Fibroblast of pulmonary artery (primary cell): Measurements from ENCODE around the gene TNFRSF12A.

Experiments
- DNase-seq: peaks from one replicate; pipeline ENCODE4 v3.0.0-alpha.2; 2010; ENCODE audit warnings: low read depth
- H3K4me3 ChIP-seq: replicated peaks from 2 replicates; pipeline ENCODE4 v1.5.1; 2011; ENCODE audit warnings: low read depth, mild to moderate bottlenecking, control low read depth, low read length, moderate library complexity
- TF ChIP-seq, protein P1 (sequence below): IDR thresholded peaks from 2 replicates; pipeline ENCODE4 v1.5.1; 2011; ENCODE audit warnings: mild to moderate bottlenecking, control low read depth, low read length, inconsistent platforms; ENCODE audit errors: missing control alignments

TNFRSF12A gene

DNA sequence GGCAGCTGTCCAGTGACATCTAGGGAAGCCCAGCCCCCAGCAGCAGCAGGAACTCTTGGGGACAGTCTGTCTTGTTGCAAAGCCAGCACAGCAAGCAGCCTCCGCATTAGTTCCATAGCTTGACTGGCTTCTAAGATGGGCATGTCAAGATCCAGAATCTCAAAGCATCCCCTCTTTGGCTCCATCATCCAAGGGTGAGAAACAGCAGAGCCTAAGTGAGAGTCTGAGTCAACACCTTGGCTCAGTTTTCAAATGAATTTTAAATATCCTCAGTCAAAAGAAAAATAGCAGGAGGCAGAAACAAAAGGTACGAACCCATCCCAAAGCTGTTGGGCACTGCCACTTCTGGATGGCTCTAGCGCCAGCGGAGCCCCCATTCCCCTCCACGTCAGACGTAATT, 5.2 kb upstream of the TNFRSF12A start:
- H3K4me3 ChIP-seq = no peak overlapping the region
- TF ChIP-seq, protein P1, sequence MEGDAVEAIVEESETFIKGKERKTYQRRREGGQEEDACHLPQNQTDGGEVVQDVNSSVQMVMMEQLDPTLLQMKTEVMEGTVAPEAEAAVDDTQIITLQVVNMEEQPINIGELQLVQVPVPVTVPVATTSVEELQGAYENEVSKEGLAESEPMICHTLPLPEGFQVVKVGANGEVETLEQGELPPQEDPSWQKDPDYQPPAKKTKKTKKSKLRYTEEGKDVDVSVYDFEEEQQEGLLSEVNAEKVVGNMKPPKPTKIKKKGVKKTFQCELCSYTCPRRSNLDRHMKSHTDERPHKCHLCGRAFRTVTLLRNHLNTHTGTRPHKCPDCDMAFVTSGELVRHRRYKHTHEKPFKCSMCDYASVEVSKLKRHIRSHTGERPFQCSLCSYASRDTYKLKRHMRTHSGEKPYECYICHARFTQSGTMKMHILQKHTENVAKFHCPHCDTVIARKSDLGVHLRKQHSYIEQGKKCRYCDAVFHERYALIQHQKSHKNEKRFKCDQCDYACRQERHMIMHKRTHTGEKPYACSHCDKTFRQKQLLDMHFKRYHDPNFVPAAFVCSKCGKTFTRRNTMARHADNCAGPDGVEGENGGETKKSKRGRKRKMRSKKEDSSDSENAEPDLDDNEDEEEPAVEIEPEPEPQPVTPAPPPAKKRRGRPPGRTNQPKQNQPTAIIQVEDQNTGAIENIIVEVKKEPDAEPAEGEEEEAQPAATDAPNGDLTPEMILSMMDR = no peak
- DNase-seq = no peak

DNA sequence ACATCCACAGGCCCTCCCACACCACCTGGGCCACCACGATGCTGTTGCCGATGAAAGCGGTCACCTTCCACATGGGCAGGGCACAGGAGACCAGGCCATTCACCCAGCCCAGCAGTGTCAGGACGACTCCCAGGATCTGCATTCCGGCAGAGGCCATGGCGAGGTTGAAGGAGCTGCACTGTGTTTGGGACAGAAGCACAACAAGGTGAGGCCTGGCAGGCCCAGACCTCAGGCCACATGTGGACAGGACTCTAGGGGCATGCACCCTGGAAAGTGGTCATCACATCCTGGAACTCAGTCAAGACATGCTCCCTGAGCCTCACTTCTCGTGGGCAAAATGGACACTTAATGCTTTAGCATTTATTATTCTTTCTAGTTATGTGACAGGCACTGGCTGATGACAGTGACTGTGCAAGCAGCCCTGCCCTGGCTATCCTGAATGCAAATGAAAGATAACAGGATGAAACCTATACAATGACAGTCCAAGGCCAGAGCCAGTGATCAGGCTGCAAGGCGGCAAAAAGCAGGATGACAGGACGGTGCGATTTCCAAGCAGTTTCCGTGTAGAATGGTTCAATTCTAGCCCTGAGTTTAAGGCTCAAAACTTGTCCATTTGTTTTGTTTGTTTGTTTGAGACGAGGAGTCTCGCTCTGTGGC, 4.2 kb upstream of the TNFRSF12A start:
- no peak for DNase-seq
- TF ChIP-seq, protein P1 = no peak
- H3K4me3 ChIP-seq = no peak overlapping the region

DNA sequence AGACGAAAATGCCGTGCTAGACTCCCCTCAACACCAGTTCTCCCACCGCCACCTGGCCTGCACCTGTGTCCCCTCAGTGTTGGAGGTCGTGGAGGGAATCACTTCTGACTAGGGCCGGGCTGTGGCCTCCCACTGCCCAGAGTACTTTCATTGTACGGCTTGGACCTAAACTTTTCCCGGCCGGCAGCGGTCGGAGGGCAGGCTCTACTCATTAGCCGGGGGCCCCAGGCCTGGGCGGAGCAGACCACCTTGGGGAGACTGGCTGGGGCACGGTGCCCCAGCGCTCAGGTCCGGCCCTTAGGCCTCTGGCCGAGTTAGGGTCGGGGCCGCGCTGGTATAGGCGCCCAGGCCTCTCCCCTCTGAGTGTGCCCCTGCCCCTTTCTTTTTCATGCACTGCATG, 2.8 kb upstream of the TNFRSF12A start:
- DNase-seq = no peak
- H3K4me3 ChIP-seq = no peak overlapping the region
- TF ChIP-seq, protein P1 = no peak

DNA sequence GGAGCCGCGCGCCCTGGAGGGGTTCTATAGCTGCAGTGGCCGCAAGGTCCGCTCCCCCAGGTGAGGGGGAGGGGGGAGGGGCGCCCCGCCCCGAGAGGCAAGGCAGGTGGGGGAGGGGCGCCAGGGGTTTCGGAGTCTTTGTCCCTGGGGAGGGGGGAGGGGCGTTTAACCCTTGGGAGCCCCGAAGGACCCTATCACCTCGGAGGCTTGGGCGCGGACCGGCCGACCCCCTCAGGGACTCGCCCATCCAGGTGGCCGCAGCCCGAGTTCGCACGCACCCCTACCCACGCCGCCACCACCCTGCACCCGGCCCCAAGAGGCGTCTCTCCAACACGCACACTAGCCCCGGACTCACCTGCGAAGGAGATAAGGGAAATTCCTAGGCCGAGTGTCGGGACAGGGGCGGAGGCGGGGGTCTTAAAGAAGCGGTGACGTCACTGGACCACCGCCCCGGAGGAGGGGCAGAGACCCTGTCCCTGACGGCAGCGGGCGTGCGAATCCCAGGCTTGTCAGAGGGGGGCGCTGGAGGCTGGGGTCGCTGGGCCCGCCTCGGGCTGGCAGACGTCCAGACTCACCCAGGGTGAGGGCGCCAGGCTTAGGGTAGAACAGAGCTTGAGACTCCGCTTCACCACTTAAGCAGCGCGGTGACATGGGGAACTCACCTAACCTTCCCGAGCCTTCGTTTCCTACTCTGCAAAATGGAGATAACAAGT, 2.2 kb upstream of the TNFRSF12A start, which contains the start of gene CLDN6:
Gene CLDN6, minus strand, starts transcription at position 390 of the 713 bp plus-strand sequence. CDS start 2,162 bp downstream, outside the sequence.
- H3K4me3 ChIP-seq = no peak within 1 kb of the TSS
- DNase-seq = no peak
- TF ChIP-seq, protein P1 = peak; percentile 7

DNA sequence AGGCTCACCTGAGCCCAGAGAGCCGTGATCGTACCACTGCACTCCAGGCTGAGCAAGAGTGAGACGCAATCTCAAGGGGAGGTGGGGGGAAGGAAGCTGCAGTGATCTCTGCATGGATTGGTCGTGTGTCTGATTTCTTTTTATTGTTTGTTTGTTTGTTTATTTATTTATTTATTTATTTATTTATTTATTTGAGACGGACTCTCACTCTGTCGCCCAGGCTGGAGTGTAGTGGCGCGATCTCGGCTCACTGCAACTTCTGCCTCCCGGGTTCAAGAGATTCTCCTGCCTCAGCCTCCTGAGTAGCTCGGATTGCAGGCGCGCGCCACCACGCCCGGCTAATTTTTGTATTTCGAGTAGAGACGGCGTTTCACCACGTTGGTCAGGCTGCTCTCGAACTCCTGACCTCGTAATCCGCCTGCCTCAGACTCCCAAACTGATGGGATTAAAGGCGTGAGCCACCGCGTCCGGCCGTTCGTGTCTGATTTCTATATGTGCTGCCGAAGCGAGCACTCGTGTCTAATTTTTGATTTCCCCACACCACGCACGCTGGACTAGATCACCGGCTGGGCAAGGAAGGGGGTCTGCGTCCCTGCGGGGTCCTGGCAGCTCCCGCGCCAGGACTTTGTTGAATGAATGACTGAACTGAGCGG, 448 bp upstream of the TNFRSF12A start:
- DNase-seq = no peak
- TF ChIP-seq, protein P1 = no peak
- peak overlapping the region; percentile 80 for H3K4me3 ChIP-seq

DNA sequence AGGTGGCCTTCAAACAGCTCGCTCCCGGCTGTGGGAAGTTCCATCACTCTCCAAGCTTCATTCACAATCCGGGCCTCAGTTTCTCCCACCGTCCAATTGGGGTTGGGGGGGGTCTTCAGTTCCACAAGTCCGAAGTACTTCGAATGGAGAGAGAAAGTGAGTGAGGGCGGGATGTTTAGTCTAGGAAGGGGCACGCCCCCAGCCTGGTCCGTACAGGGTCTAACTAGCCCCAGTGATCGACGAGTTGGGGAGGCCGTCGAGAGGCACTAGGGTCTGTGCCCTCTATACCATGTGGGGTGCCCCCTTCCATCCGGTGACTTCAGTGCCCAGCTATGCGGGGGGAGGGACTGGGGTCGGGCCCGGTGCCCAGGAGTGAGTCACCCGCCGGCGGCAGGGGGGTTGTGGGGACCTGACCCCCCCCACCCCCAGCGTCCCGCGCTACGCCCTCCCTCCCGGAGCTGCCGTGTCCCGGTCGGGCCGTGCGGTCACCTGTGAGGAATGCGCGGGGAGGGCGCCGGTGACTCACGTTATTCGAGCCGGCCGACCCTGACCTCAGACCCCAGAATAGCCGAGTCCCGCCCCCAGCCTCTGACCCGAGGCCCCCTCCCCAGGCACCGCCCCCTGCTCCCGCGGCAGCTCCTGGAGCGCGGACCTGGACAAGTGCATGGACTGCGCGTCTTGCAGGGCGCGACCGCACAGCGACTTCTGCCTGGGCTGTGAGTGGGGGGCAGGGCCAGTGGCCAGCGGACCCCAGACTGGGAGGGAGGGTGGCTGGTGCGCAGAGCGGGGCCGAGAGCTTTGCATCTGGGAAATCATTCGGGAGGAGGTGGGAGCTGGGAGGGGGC, 658 bp downstream of the TNFRSF12A start:
- TF ChIP-seq, protein P1 = no peak
- DNase-seq = peak; percentile 81
- H3K4me3 ChIP-seq = peak overlapping the region; percentile 80
